Measurements from ENCODE around the gene ARL1.
"Not testable (repeated sequence)": the region's sequence is repeated elsewhere in the genome, so short reads cannot be mapped to it uniquely, and the experiment has no call there.

Gene ARL1

GRCh38 chr12:101407436-101408345 is at the start of gene ARL1:
Gene ARL1, minus strand, starts transcription at chr12:101407772. Its CDS starts 127 bp downstream, at chr12:101407645.
- peaks cover 4 to 30% (median 22%) of the 10 kb centered on the region in 5 donors for H3K4me1 ChIP-seq (ENCODE audit: control insufficient read depth in 5 of 5, insufficient read depth in 5 of 5, low read length in 5 of 5)
- no peaks in the 10 kb centered on the region for H3K9me3 ChIP-seq (ENCODE audit: control insufficient read depth in 5 of 5, low read length in 5 of 5)
- peak within 1 kb of the TSS; percentile 94 for H3K27ac ChIP-seq (ENCODE audit: low read depth, low read length)
- H3K27me3 ChIP-seq (ENCODE audit: control insufficient read depth in 5 of 5, insufficient read depth in 4 of 5, low read length in 5 of 5) = no peaks in the 10 kb centered on the region
- peak within 1 kb of the TSS; percentile 84 to 99 (median 94) for H3K9ac ChIP-seq (ENCODE audit: low read length in 5 of 5)
- H3K4me3 ChIP-seq (ENCODE audit: low read depth in 1 of 5, low read length in 5 of 5) = peak within 1 kb of the TSS; percentile 90 to 96 (median 96)
- H3K36me3 ChIP-seq (ENCODE audit: control insufficient read depth in 5 of 5, insufficient read depth in 5 of 5, low read length in 5 of 5) = peaks cover 0 to 4% (median 0%) of the 10 kb centered on the region in 5 donors

GRCh38 chr12:101455685-101456084 is 48.1 kb upstream of the ARL1 start:
- no peak overlapping the region for H3K4me3 ChIP-seq (ENCODE audit: low read depth in 1 of 5, low read length in 5 of 5)
- H3K27me3 ChIP-seq (ENCODE audit: control insufficient read depth in 5 of 5, insufficient read depth in 4 of 5, low read length in 5 of 5) = peaks cover 0 to 3% (median 0%) of the 10 kb centered on the region in 5 donors
- no peaks in the 10 kb centered on the region for H3K36me3 ChIP-seq (ENCODE audit: control insufficient read depth in 5 of 5, insufficient read depth in 5 of 5, low read length in 5 of 5)
- no peak overlapping the region for H3K9ac ChIP-seq (ENCODE audit: low read length in 5 of 5)
- peaks cover 0 to 3% (median 0%) of the 10 kb centered on the region in 5 donors for H3K4me1 ChIP-seq (ENCODE audit: control insufficient read depth in 5 of 5, insufficient read depth in 5 of 5, low read length in 5 of 5)
- H3K27ac ChIP-seq (ENCODE audit: low read depth, low read length) = no peak overlapping the region
- H3K9me3 ChIP-seq (ENCODE audit: control insufficient read depth in 5 of 5, low read length in 5 of 5) = peaks cover 0 to 4% (median 3%) of the 10 kb centered on the region in 5 donors

GRCh38 chr12:101441461-101442224 is 34.1 kb upstream of the ARL1 start:
- H3K9ac ChIP-seq (ENCODE audit: low read length in 5 of 5) = no peak overlapping the region
- no peaks in the 10 kb centered on the region for H3K4me1 ChIP-seq (ENCODE audit: control insufficient read depth in 5 of 5, insufficient read depth in 5 of 5, low read length in 5 of 5)
- no peaks in the 10 kb centered on the region for H3K9me3 ChIP-seq (ENCODE audit: control insufficient read depth in 5 of 5, low read length in 5 of 5)
- no peak overlapping the region for H3K27ac ChIP-seq (ENCODE audit: low read depth, low read length)
- H3K36me3 ChIP-seq (ENCODE audit: control insufficient read depth in 5 of 5, insufficient read depth in 5 of 5, low read length in 5 of 5) = no peaks in the 10 kb centered on the region
- H3K27me3 ChIP-seq (ENCODE audit: control insufficient read depth in 5 of 5, insufficient read depth in 4 of 5, low read length in 5 of 5) = no peaks in the 10 kb centered on the region
- no peak overlapping the region for H3K4me3 ChIP-seq (ENCODE audit: low read depth in 1 of 5, low read length in 5 of 5)

GRCh38 chr12:101439236-101439635 is 31.7 kb upstream of the ARL1 start:
- Histone ChIP-seq H3K4me1 (ENCODE audit: control insufficient read depth in 5 of 5, insufficient read depth in 5 of 5, low read length in 5 of 5) (no peaks in the 10 kb centered on the region), H3K9me3 (ENCODE audit: control insufficient read depth in 5 of 5, low read length in 5 of 5) (no peaks in the 10 kb centered on the region), H3K9ac (ENCODE audit: low read length in 5 of 5) (no peak overlapping the region), H3K4me3 (ENCODE audit: low read depth in 1 of 5, low read length in 5 of 5) (no peak overlapping the region), H3K36me3 (ENCODE audit: control insufficient read depth in 5 of 5, insufficient read depth in 5 of 5, low read length in 5 of 5) (no peaks in the 10 kb centered on the region), H3K27ac (ENCODE audit: low read depth, low read length) (no peak overlapping the region), H3K27me3 (ENCODE audit: control insufficient read depth in 5 of 5, insufficient read depth in 4 of 5, low read length in 5 of 5) (no peaks in the 10 kb centered on the region)

GRCh38 chr12:101436136-101436535 is 28.6 kb upstream of the ARL1 start:
- Histone ChIP-seq H3K36me3 (ENCODE audit: control insufficient read depth in 5 of 5, insufficient read depth in 5 of 5, low read length in 5 of 5) (no peaks in the 10 kb centered on the region), H3K27me3 (ENCODE audit: control insufficient read depth in 5 of 5, insufficient read depth in 4 of 5, low read length in 5 of 5) (no peaks in the 10 kb centered on the region), H3K4me3 (ENCODE audit: low read depth in 1 of 5, low read length in 5 of 5) (no peak overlapping the region), H3K9me3 (ENCODE audit: control insufficient read depth in 5 of 5, low read length in 5 of 5) (no peaks in the 10 kb centered on the region), H3K9ac (ENCODE audit: low read length in 5 of 5) (no peak overlapping the region), H3K27ac (ENCODE audit: low read depth, low read length) (no peak overlapping the region), H3K4me1 (ENCODE audit: control insufficient read depth in 5 of 5, insufficient read depth in 5 of 5, low read length in 5 of 5) (no peaks in the 10 kb centered on the region)

GRCh38 chr12:101430456-101430855 is 22.9 kb upstream of the ARL1 start:
- Histone ChIP-seq H3K9me3 (ENCODE audit: control insufficient read depth in 5 of 5, low read length in 5 of 5) (no peaks in the 10 kb centered on the region), H3K4me3 (ENCODE audit: low read depth in 1 of 5, low read length in 5 of 5) (no peak overlapping the region), H3K27me3 (ENCODE audit: control insufficient read depth in 5 of 5, insufficient read depth in 4 of 5, low read length in 5 of 5) (peaks cover 0 to 2% (median 0%) of the 10 kb centered on the region in 5 donors), H3K27ac (ENCODE audit: low read depth, low read length) (no peak overlapping the region), H3K4me1 (ENCODE audit: control insufficient read depth in 5 of 5, insufficient read depth in 5 of 5, low read length in 5 of 5) (no peaks in the 10 kb centered on the region), H3K9ac (ENCODE audit: low read length in 5 of 5) (no peak overlapping the region), H3K36me3 (ENCODE audit: control insufficient read depth in 5 of 5, insufficient read depth in 5 of 5, low read length in 5 of 5) (no peaks in the 10 kb centered on the region)

GRCh38 chr12:101424620-101425019 is 17.0 kb upstream of the ARL1 start:
- Histone ChIP-seq H3K36me3 (ENCODE audit: control insufficient read depth in 5 of 5, insufficient read depth in 5 of 5, low read length in 5 of 5) (no peaks in the 10 kb centered on the region), H3K4me3 (ENCODE audit: low read depth in 1 of 5, low read length in 5 of 5) (no peak overlapping the region), H3K9ac (ENCODE audit: low read length in 5 of 5) (no peak overlapping the region), H3K9me3 (ENCODE audit: control insufficient read depth in 5 of 5, low read length in 5 of 5) (no peaks in the 10 kb centered on the region), H3K27me3 (ENCODE audit: control insufficient read depth in 5 of 5, insufficient read depth in 4 of 5, low read length in 5 of 5) (peaks cover 0 to 2% (median 0%) of the 10 kb centered on the region in 5 donors), H3K27ac (ENCODE audit: low read depth, low read length) (no peak overlapping the region), H3K4me1 (ENCODE audit: control insufficient read depth in 5 of 5, insufficient read depth in 5 of 5, low read length in 5 of 5) (no peaks in the 10 kb centered on the region)

GRCh38 chr12:101422066-101422465 is 14.5 kb upstream of the ARL1 start:
- not testable (repeated sequence) for H3K27me3 ChIP-seq (ENCODE audit: control insufficient read depth in 5 of 5, insufficient read depth in 4 of 5, low read length in 5 of 5)

GRCh38 chr12:101415228-101415627 is 7.7 kb upstream of the ARL1 start:
- Histone ChIP-seq H3K4me3 (ENCODE audit: low read depth in 1 of 5, low read length in 5 of 5) (no peak overlapping the region), H3K9me3 (ENCODE audit: control insufficient read depth in 5 of 5, low read length in 5 of 5) (no peaks in the 10 kb centered on the region), H3K9ac (ENCODE audit: low read length in 5 of 5) (no peak overlapping the region), H3K27me3 (ENCODE audit: control insufficient read depth in 5 of 5, insufficient read depth in 4 of 5, low read length in 5 of 5) (no peaks in the 10 kb centered on the region), H3K27ac (ENCODE audit: low read depth, low read length) (no peak overlapping the region), H3K4me1 (ENCODE audit: control insufficient read depth in 5 of 5, insufficient read depth in 5 of 5, low read length in 5 of 5) (no peaks in the 10 kb centered on the region), H3K36me3 (ENCODE audit: control insufficient read depth in 5 of 5, insufficient read depth in 5 of 5, low read length in 5 of 5) (no peaks in the 10 kb centered on the region)

More at GRCh38 chr12:101422066-101422465, 14.5 kb upstream of the ARL1 start:
- H3K4me3 ChIP-seq (ENCODE audit: low read depth in 1 of 5, low read length in 5 of 5); H3K4me1 ChIP-seq (ENCODE audit: control insufficient read depth in 5 of 5, insufficient read depth in 5 of 5, low read length in 5 of 5); H3K9ac ChIP-seq (ENCODE audit: low read length in 5 of 5); H3K27ac ChIP-seq (ENCODE audit: low read depth, low read length); H3K36me3 ChIP-seq (ENCODE audit: control insufficient read depth in 5 of 5, insufficient read depth in 5 of 5, low read length in 5 of 5); H3K9me3 ChIP-seq (ENCODE audit: control insufficient read depth in 5 of 5, low read length in 5 of 5): not testable (repeated sequence)

Data from subcutaneous abdominal adipose tissue (tissue), 5 donors.